Epithelial cell of esophagus (primary cell): ENCODE results near the gene KLHL29.

Source experiments
- DNase-seq: peaks from one replicate; pipeline ENCODE4 v3.0.0; 2010; ENCODE audit warnings: low read depth
- H3K4me3 ChIP-seq: 2 replicates; pipeline ENCODE4 v1.5.1; 2011; ENCODE audit warnings: mild to moderate bottlenecking, low read length, control low read depth
- TF ChIP-seq, protein P1 (sequence below): IDR thresholded peaks from 2 replicates; pipeline ENCODE4 v1.5.1; 2011; ENCODE audit warnings: low read depth, mild to moderate bottlenecking, low read length, control low read depth, inconsistent platforms; ENCODE audit not compliant: insufficient read depth; ENCODE audit errors: missing control alignments

Gene KLHL29

GRCh38 chr2:23419171-23420090 is 34.5 kb downstream of the KLHL29 start:
- DNase-seq, result no peak
- TF ChIP-seq, protein P1, sequence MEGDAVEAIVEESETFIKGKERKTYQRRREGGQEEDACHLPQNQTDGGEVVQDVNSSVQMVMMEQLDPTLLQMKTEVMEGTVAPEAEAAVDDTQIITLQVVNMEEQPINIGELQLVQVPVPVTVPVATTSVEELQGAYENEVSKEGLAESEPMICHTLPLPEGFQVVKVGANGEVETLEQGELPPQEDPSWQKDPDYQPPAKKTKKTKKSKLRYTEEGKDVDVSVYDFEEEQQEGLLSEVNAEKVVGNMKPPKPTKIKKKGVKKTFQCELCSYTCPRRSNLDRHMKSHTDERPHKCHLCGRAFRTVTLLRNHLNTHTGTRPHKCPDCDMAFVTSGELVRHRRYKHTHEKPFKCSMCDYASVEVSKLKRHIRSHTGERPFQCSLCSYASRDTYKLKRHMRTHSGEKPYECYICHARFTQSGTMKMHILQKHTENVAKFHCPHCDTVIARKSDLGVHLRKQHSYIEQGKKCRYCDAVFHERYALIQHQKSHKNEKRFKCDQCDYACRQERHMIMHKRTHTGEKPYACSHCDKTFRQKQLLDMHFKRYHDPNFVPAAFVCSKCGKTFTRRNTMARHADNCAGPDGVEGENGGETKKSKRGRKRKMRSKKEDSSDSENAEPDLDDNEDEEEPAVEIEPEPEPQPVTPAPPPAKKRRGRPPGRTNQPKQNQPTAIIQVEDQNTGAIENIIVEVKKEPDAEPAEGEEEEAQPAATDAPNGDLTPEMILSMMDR, result no peak
- no peak overlapping the region for H3K4me3 ChIP-seq

DNA sequence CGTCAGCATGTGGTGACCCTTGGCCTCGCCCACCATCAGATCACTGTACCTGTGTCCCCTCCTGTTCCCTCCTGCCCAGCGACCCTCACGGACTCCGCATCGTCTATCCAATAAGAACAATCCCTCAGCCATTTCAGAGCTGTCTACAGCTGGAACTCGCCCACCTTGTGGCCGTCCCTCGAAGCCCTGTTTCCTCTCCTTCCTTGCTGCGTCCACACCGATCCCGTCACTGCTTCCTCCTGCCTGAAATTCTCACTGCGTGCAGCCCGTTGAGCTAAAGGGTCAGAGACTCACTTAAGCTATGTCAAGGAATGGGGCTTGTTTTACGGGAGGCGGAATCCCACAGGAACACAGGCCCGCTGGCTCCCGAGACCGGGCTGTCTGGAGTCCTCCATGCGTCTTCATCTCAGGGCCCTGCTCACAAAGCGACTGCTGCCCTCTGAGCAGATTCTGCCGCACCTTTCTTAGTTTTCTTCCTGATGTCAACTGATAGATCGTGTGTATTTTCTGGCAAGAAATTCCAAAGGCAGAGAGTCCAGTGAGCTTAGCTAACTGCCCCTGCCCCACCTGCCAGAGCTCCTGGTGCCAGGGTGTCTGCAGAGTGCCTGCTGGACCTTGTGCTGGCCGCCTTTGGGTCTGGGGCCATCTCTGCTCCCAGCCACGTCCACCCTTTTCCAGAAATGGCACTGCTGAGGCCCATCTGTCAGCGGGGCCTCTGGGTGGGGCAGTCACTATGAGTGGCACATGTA is 35.3 kb downstream of the KLHL29 start:
- no peak overlapping the region for H3K4me3 ChIP-seq
- no peak for DNase-seq
- TF ChIP-seq, protein P1, result no peak

GRCh38 chr2:23420840-23421476 is 36.0 kb downstream of the KLHL29 start:
- H3K4me3 ChIP-seq, result no peak overlapping the region
- DNase-seq, result no peak
- TF ChIP-seq, protein P1, result no peak

- DNase-seq, result no peak
- H3K4me3 ChIP-seq, result no peak overlapping the region
- TF ChIP-seq, protein P1, result no peak
Observed at GRCh38 chr2:23422089-23423061, 37.4 kb downstream of the KLHL29 start.

- TF ChIP-seq, protein P1, result no peak
Observed at GRCh38 chr2:23423062-23423872, 38.3 kb downstream of the KLHL29 start.

More at GRCh38 chr2:23423062-23423872, 38.3 kb downstream of the KLHL29 start:
- H3K4me3 ChIP-seq, result no peak overlapping the region
- DNase-seq, result no peak
